Heart left ventricle (tissue), 13 donors: ENCODE measurements around the gene CHRNE.

Experiments
- POLR2A ChIP-seq, 2 donors: fragments of 450-650 bp; IDR thresholded peaks; one replicate each; pipeline ENCODE4 v1.6.1; 2017; ENCODE audit warnings: antibody characterized with exemption in 2 of 2, mild to moderate bottlenecking in 2 of 2, moderate library complexity in 2 of 2
- TF ChIP-seq, protein P1 (sequence below), 12 donors: fragments of 200-600 bp; sonication (generic) in 4 of 12; IDR thresholded peaks; one replicate each; pipeline versions ENCODE4 v1.5.0 to v1.8.0; 2018 to 2022; ENCODE audit warnings: antibody characterized with exemption in 12 of 12, mild to moderate bottlenecking in 5 of 12
- donor health status: ischemic (EF 13 %, LVEDD 7.1; RV severe dilation, severe dysfunction).
- donor health status: DM: no; HTN: yes; CAD: no.
- donor health status: DM: no; HTN: no; CAD: no.
- donor health status: ischemic (EF 25% LVEDD 6.9; RV normal size, moderate dysfunction).
- donor health status: ischemic (EF 25% LVEDD 5.7; RV mildly dilated, moderate dysfunction).
- donor health status: ischemic (EF 35%, LVEDD 5.7; RV mildly dilated, moderate dysfunction).
- donor health status: nonischemic (EF 11% LVEDD 7.7; RV severe dilation, severe dysfunction).
- donor health status: DM: yes; HTN: yes; CAD: no.
- donor health status: PGD.
- donor health status: ischemic (EF 29% LVEDD 5.4; RV normal size, mild dysfunction).
- donor health status: nonischemic (EF 23%, LVEDD 6.1; RV moderate dilation, normal function).

DNA sequence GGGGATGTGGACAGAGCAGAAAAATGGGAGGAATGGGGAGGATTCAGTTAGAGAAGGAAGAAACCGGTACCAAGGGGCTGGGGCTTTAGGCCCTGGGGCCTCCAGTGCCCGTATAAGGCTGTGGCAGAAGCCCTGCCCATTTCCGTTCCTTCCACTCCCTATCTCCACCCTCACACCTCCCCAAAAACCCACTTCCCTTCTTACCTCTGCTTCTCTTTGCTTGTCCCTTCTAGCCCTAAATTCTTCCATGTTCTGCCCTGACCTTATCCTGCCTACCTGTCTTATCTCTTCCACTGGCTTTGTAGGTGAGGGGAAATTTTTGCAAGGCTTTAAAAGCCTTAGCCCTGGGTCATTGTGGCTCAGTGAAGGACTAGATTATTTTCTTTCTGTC is 41.3 kb upstream of the CHRNE start:
- TF ChIP-seq, protein P1, sequence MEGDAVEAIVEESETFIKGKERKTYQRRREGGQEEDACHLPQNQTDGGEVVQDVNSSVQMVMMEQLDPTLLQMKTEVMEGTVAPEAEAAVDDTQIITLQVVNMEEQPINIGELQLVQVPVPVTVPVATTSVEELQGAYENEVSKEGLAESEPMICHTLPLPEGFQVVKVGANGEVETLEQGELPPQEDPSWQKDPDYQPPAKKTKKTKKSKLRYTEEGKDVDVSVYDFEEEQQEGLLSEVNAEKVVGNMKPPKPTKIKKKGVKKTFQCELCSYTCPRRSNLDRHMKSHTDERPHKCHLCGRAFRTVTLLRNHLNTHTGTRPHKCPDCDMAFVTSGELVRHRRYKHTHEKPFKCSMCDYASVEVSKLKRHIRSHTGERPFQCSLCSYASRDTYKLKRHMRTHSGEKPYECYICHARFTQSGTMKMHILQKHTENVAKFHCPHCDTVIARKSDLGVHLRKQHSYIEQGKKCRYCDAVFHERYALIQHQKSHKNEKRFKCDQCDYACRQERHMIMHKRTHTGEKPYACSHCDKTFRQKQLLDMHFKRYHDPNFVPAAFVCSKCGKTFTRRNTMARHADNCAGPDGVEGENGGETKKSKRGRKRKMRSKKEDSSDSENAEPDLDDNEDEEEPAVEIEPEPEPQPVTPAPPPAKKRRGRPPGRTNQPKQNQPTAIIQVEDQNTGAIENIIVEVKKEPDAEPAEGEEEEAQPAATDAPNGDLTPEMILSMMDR (IDR thresholded peaks at IDR 0.05) = no peak
- no peak for TF ChIP-seq POLR2A (IDR thresholded peaks at IDR 0.05)
